HepG2 (cell line): ENCODE data around the gene ANKHD1. TPM values are rescaled to one million over a fixed set of nuclear protein-coding genes. Genes with fewer than 3 reads are reported as not detected.

Experiments
- EZH2 ChIP-seq: conservative IDR thresholded peaks from 2 replicates; pipeline ENCODE4 v1.6.1; 2012; ENCODE audit warnings: mild to moderate bottlenecking, low read depth, low read length, moderate library complexity
- FOSL2 ChIP-seq: sonication (generic); formaldehyde crosslinking; IDR thresholded peaks from 2 replicates; pipeline ENCODE4 v1.4.0; 2020; ENCODE audit warnings: missing genetic modification reagents
- GPN1 ChIP-seq: sonication (generic); formaldehyde crosslinking; IDR thresholded peaks from 2 replicates; pipeline ENCODE4 v1.5.1; 2020; ENCODE audit warnings: missing genetic modification reagents, borderline replicate concordance
- IRF1 ChIP-seq: sonication (generic); formaldehyde crosslinking; IDR thresholded peaks from 2 replicates; pipeline ENCODE4 v1.4.0; 2020; ENCODE audit warnings: low read depth, mild to moderate bottlenecking, missing genetic modification reagents
- MXD3 ChIP-seq: IDR thresholded peaks from 2 replicates; pipeline ENCODE4 v1.6.1; 2016; ENCODE audit warnings: mild to moderate bottlenecking, missing biosample characterization, missing genetic modification reagents
- PLSCR1 ChIP-seq: sonication (generic); formaldehyde crosslinking; IDR thresholded peaks from 2 replicates; pipeline ENCODE4 v1.5.0; 2020; ENCODE audit warnings: missing genetic modification reagents, mild to moderate bottlenecking, borderline replicate concordance
- TRIM22 ChIP-seq: fragments of 450-650 bp; IDR thresholded peaks from 2 replicates; pipeline ENCODE4 v1.6.1; 2017
- TSC22D2 ChIP-seq: sonication (generic); formaldehyde crosslinking; IDR thresholded peaks from 2 replicates; pipeline ENCODE4 v1.5.1; 2020; ENCODE audit warnings: missing genetic modification reagents, mild to moderate bottlenecking, borderline replicate concordance
- ZKSCAN1 ChIP-seq: fragments of 150-350 bp; IDR thresholded peaks from 2 replicates; pipeline ENCODE4 v1.6.1; 2014; ENCODE audit warnings: low read length
- polyA plus RNA-seq, 8 experiments: library from polyadenylated mRNA; depleted of rRNA in 3 of 8; stranded (reverse) in 7 of 8; unstranded in 1 of 8; fragments of >200 nt; fragmentation: Illumina TruSeq in 4 of 8; extraction: Trizol in 4 of 8; gene quantifications; 2 replicates each; pipeline versions ENCODE4 v1.2.1 to v1.2.3, GENCODE V29; 2011 to 2016; ENCODE audit warnings: low read depth in 4 of 8, missing spikeins in 1 of 8, mixed read lengths in 1 of 8; ENCODE audit not compliant: insufficient read depth in 1 of 8
- total RNA-seq, 5 experiments: library from RNA; depleted of rRNA; stranded (reverse); fragments of >200 nt; fragmentation: Illumina TruSeq; extraction: Trizol; gene quantifications; 2 replicates each; pipeline ENCODE4 v1.2.3, GENCODE V29; 2016; ENCODE audit warnings: low read depth in 1 of 5
- TF ChIP-seq, protein P1 (sequence below): sonication (generic); formaldehyde crosslinking; IDR thresholded peaks from 2 replicates; pipeline ENCODE4 v1.4.0; 2020; ENCODE audit warnings: missing genetic modification reagents; ENCODE audit errors: not compliant biosample characterization
- TF ChIP-seq, protein P2 (sequence below): sonication (generic); formaldehyde crosslinking; IDR thresholded peaks from 2 replicates; pipeline ENCODE4 v1.9.0; 2021; ENCODE audit warnings: missing genetic modification reagents, mild to moderate bottlenecking, borderline replicate concordance
- TF ChIP-seq, protein P3 (sequence below): sonication (generic); formaldehyde crosslinking; IDR thresholded peaks from 2 replicates; pipeline ENCODE4 v1.8.0; 2022; ENCODE audit warnings: low read depth, missing genetic modification reagents
- TF ChIP-seq, protein P4 (sequence below): sonication (generic); formaldehyde crosslinking; IDR thresholded peaks from 2 replicates; pipeline ENCODE4 v1.9.0; 2021; ENCODE audit warnings: missing genetic modification reagents, borderline replicate concordance

The ANKHD1 gene
- total and polyA plus RNA-seq, 2 of the 13 experiments (the other 11 are each of a cell fraction or from before 2014, with no cell fraction given), result 69.9 to 82.0 TPM

- TF ChIP-seq GPN1, result no peak
- TF ChIP-seq TSC22D2 (CRISPR knock-in tag), result no peak
- TF ChIP-seq EZH2, result no peak
- TF ChIP-seq FOSL2, result no peak
- no peak for TF ChIP-seq IRF1
- TF ChIP-seq, protein P1, sequence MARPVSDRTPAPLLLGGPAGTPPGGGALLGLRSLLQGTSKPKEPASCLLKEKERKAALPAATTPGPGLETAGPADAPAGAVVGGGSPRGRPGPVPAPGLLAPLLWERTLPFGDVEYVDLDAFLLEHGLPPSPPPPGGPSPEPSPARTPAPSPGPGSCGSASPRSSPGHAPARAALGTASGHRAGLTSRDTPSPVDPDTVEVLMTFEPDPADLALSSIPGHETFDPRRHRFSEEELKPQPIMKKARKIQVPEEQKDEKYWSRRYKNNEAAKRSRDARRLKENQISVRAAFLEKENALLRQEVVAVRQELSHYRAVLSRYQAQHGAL, result no peak
- TF ChIP-seq, protein P2, sequence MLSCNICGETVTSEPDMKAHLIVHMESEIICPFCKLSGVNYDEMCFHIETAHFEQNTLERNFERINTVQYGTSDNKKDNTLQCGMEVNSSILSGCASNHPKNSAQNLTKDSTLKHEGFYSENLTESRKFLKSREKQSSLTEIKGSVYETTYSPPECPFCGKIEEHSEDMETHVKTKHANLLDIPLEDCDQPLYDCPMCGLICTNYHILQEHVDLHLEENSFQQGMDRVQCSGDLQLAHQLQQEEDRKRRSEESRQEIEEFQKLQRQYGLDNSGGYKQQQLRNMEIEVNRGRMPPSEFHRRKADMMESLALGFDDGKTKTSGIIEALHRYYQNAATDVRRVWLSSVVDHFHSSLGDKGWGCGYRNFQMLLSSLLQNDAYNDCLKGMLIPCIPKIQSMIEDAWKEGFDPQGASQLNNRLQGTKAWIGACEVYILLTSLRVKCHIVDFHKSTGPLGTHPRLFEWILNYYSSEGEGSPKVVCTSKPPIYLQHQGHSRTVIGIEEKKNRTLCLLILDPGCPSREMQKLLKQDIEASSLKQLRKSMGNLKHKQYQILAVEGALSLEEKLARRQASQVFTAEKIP (CRISPR knock-in tag), result no peak
- TF ChIP-seq ZKSCAN1, result no peak
- TF ChIP-seq, protein P3, sequence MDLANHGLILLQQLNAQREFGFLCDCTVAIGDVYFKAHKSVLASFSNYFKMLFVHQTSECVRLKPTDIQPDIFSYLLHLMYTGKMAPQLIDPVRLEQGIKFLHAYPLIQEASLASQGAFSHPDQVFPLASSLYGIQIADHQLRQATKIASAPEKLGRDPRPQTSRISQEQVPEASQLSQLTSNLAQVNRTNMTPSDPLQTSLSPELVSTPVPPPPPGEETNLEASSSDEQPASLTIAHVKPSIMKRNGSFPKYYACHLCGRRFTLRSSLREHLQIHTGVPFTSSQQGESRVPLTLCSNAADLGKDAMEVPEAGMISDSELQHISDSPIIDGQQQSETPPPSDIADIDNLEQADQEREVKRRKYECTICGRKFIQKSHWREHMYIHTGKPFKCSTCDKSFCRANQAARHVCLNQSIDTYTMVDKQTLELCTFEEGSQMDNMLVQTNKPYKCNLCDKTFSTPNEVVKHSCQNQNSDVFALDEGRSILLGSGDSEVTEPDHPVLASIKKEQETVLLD (CRISPR knock-in tag), result no peak
- TF ChIP-seq TRIM22, result no peak
- TF ChIP-seq, protein P4, sequence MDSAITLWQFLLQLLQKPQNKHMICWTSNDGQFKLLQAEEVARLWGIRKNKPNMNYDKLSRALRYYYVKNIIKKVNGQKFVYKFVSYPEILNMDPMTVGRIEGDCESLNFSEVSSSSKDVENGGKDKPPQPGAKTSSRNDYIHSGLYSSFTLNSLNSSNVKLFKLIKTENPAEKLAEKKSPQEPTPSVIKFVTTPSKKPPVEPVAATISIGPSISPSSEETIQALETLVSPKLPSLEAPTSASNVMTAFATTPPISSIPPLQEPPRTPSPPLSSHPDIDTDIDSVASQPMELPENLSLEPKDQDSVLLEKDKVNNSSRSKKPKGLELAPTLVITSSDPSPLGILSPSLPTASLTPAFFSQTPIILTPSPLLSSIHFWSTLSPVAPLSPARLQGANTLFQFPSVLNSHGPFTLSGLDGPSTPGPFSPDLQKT (CRISPR knock-in tag), result no peak
- TF ChIP-seq MXD3 (CRISPR knock-in tag), result no peak
- TF ChIP-seq PLSCR1 (CRISPR knock-in tag), result no peak
These were observed 38.6 kb upstream of the ANKHD1 start (continued) for GRCh38 chr5:140362875-140363630.
